Medulla oblongata (tissue), 1 donor: Measurements from ENCODE around the gene TMEM106C.

Source experiments
- DNase-seq: peaks from one replicate; pipeline ENCODE4 v3.0.0-alpha.2; 2015; ENCODE audit errors: extremely low spot score

Gene TMEM106C

DNA sequence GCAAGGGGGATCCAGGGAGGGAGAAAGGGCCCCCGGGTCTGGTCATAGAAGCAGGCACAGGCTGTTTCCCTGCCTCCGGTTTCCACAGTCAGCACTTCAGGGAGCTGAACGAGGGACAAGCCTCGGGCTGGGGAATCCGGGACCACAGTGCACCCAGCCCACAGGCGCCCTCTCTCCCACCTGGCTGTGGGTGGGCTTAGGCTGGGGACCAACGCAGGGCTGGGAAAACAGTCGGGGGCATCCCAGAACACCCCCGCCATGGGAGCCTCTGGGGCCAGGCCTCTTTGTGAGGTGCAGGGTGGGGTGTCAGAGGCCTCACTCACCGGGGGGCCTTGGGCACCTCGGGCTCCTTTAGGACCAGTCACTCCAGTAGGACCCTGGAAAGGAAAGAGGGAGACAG, 16.3 kb downstream of the TMEM106C start:
- no peak for DNase-seq

DNA sequence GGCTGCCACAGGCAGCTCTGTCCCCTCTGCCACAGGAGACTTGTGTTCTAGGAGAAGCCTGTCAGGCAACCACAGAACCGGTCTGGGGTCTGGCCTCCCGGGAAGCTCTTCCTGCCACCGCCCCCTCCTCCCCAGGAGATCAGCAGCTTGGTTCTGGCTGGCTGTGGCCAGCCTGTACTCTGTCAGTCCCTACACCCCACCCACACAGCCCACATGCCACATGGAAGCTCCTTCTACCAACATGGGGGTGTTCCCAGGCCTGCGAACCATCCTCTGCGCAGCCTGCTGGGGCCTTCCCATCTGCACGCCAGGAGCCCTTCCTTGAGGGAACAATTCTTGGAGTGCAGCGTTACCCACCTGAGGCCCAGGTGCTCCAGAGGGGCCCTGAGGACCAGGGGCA, 16.8 kb downstream of the TMEM106C start:
- no peak for DNase-seq

DNA sequence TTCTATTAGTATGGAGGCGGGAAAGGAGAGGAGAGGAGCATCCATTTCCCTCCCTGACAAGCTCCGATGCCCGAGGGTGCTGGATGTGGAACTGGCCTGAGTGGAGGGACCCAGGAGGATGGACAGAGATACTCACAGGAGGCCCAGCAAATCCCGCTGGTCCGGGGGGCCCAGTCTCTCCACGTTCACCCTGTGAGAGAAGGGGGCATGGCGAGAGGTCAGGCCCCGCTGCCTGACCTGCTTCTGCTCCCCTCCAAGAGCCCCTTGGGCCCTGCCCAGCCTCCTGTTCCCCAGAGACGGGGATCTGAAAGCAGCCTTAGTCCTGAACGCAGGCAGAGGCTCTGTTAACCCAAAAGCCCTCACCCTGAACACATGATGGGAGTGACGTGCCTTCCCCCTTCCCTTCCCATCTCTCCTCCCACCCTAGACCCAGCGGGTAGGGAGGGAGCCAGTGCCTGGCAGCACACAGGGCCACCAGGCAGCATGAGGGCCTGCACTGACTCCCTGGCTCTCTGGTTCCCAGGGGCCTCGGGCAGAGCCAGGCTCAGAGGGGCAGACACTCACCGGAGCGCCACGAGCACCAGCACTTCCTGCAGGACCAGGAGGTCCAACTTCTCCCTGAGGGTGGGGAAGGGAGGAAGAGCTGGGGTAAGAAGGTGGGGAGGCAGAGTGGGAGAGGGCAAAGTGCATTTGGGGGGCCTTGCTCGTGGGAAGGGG, 17.5 kb downstream of the TMEM106C start:
- DNase-seq: no peak

DNA sequence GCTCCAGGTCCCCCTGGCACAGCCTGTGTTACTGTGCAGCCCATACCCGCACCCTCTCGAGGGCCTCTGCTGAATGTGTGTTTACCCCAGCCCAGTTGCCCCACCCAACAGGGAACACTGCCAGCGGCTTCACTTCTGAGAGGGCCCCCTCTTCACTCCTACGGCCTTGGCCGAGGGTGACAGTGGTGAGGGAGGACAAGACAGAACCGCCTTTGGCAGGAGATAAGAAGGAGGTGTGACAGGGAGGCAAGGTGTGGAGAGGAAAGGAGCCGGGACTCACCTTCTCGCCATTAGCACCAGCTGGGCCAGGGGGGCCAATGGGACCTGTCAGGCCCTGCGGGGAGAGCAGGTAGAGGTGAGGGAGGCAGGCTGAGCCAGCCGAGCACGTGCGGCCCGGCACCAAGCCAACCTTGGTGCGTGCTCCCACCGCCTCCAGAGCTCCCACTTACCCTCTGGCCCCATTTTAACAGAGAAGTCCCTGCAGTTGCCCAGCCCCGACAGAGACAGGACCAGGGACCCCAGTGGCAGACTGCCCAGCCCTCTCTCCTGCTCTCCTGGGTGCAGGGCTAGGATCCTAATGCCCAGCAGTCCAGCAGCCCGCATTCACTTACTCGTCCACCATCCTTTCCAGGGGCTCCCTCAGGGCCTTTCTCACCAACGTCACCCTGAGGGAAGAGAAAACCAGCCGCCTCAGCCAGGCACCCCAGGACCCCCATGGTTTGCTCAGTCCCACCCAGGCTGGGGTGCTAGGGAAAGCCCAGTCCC, 18.3 kb downstream of the TMEM106C start:
- DNase-seq: no peak

DNA sequence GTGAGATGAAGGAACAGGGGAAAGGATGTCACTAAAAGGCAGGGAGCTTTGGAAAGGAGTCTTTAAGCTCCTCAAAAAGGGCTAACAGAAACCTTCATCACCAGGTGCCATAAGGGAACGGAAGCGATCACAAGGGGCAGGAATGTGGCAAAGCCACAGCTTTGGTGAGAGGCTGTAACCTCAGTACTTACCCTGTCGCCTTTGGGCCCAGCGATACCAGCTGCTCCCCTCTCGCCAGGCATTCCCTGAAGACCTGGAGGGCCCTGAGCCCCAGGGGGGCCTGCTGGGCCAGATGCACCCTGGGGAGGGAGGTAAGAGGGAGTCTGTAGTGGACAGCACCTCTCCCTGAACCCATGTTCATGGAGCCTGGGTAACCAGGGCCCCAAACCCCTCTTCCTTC, 18.9 kb downstream of the TMEM106C start:
- DNase-seq: no peak

DNA sequence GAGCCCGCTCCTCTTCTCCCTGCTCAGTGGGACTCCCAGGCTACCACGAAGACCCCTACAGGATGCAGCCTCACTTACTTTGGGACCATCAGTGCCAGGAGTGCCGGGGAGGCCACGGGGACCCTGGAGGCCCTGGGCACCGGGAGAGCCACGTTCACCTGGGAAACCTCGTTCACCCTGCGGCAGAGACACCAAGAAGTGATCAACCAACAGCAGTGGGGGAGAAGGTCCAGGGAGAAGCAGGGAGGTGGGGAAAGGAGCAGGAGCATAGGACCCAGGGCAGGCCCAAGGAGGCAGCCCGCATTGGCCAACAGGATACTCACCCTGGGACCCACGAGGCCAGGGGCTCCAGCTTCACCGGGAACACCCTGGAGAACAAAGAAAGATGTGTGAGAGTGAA, 19.4 kb downstream of the TMEM106C start:
- DNase-seq: no peak

DNA sequence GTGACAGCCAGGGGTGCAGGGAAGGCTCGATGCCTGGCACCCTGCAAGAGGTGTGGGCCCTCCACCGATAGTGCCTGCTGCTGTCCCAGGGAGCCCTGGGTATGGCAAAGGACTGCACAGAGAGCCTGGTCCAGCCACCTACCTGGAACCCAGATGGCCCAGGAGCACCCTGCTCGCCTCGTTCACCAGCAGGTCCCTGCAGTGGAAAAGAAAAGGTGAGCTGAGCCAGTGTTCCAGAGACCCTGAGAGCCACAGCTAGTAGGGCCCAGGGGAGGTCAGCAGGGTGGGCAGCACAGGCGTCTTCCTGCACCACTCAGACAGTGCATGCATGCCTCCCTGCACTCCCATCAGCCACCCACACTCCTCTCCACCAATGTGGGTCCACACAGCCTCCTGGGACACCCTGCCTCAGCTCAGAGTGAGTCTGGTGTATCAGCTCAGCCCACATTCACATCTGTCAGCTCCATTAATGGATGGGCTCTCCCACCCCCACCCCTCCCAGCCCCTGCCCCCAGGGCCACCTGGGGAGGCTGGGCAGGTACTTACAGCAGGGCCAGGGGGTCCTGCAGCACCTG, 20.2 kb downstream of the TMEM106C start:
- DNase-seq: no peak

DNA sequence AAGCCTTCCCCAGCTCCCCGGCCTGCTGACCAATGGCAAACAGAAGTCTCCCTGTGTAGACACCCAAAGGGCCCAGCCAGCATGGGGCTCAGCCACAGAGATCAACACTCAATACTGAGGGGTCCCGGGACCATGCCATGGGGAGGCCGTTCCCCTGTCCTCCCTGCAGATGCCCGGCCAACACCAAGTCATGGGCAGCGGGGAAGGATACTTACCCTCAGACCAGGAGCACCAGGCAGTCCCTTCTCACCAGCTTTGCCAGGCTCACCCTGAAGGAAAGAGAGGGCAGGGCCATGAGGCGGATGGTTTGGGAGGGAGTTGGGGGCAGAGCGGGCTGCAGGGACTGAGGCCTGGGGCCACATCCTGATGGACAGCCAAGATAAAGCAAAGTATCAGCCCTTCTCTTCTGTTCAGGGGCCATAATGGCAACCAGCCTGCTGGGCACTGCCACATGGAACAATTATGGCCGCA, 21.0 kb downstream of the TMEM106C start:
- DNase-seq: no peak

DNA sequence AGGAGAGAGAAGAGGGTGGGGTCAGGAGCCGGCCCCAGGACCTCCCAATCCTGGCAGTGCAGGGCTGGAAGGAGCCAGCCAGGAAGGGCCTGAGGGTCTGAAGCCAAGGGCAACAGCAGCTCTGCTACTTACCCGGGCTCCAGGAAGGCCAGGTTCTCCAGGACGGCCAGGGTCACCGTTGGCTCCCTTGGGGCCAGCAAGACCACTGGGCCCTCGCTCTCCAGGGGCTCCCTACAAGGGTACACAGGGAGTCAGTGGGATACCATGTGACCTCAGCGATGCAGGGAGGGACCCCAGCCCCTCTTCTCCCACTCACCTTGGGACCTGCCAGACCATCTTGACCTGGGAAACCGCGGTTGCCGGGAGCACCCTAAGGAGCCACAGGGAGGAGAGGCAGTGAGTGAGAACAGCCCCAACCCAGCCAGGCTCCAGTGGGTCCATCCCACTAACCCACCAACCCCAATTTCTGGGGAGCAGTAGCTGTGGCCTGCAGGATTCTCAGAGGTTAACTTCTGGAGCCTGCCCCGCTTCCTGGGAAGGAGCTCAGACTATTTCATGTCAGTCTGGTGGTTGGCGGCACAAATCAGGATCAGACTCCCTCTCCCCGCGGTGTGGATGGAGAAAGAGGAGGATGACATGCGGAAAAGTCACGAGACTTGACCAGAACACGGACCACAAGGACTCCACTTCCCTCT, 22.3 kb downstream of the TMEM106C start:
- no peak for DNase-seq

DNA sequence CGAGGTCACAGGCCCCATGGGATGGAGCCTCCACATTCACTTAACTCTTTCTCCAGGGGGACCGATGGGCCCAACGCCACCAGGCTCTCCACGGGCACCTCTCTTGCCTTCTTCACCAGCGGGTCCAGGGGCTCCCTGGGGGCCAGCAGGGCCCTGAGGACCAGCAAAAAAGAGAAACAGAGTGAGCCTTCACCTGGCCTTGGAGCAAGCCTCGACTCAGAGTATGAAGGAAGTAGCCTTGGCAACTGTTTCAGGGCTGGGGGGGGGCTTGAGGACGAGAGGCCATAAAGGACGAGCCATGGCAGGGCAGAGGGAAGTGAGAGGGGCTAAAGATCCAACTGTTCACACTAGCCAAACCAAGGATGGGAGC, 22.9 kb downstream of the TMEM106C start:
- DNase-seq: no peak

DNA sequence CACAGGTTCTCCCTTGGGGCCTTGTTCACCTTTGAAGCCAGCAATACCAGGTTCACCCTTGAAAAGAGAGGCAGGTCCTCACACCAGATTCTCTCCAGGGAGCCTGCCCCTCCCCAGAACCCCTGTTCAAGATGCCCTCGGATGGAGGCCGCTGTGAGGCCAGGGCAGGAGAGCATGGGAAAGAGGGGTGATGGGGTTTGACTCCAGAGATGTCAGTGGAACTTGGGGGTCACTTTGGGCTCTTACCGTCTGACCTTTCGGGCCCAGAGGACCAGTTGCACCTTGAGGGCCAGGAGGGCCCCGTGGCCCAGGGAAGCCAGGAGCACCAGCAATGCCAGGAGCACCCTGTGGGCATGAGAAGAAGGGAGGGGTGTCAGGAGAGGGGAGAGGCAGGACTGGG, 23.4 kb downstream of the TMEM106C start:
- no peak for DNase-seq

DNA sequence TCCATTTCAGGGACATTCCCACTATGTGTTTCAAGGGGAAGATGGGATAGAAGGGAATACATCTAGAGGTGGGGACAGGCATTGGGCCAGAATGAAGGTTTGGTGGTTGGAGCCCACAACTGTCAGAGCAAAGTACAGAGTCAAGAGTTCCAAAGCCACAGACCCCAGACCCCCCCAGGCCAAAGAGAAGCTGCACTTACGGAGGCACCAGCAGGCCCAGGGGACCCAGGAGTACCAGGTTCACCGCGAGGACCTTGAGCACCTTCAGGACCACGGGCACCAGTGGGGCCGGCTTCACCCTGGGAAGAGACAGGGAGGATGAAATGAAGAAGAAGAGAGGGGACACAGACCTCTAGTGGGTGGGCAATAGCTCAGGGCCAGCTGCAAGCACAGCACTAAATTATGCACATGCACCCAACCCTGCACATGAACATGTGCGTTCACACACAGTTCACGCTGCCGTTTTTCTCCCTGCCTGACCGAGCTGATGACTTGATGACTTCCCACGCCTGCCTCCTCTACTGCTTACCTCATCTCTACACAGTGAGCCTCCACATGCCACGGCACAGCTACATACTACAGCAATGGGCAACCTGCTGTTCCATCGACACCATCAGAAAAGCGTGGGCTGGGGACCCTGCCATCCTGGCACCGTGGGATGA, 24.1 kb downstream of the TMEM106C start:
- DNase-seq: no peak

DNA sequence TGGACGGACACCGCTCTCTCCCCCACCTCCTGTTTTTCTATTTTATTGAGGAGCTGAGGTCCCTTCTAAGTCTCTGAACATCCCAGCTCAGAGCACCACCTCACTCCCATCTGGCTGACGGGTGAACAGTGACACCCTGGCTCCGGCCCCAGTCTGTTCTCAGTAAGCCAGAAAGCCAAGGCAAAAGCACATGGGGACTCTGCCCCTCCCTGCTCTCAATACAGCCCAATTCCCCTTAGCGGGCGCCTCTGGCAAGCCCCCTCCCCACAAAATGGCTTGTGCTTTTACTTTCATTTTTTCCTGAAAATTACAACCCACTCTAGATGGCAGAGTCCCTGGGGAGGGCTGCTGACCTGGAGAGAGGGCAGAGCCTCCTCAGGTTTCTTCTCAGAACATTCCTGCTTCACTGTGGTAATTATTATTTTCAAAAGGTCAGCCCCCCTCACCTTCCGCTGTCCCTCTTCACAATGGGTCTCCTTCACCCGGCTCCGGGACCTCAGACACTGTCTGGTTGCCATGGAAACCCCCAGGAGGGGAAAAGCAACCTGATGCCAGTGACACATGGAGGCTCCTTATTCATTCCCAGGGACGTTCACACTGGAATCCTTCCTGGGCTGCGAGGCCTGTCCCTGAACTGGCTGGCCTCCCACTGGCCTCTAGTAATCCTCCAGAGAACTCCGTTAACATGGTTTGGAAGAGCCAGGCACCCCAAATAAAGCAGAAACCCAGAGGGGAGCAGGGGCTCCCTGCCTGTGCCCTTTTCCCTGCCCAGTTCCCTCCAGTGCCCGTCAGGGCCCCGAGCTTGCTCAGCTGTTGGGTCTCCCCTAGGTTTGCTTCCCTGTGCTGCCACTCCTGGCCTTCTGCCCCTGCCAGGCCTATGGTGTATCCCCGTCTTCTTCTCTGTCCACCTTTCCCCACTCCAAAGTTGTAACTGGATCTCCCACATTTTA, 25.0 kb downstream of the TMEM106C start:
- DNase-seq: peak; percentile 15

DNA sequence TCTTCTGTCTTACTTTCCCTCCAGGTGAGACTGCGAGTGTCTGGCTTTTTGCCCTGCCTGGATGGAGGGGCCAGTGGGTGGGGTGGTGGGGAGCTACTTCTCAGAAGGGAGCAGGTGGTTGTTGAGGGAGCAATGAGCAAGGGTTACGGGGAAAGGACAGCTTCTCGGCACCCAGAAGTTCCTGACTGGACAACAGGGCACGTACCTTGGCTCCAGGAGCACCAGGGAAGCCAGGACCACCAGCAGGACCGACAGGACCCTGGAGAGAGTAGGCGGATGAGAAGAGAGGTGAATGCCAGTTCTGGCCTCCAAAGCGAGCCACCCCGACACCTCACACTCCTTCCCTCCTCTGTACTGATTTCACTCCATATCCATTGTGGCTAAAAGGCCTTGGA, 25.6 kb downstream of the TMEM106C start:
- no peak for DNase-seq

DNA sequence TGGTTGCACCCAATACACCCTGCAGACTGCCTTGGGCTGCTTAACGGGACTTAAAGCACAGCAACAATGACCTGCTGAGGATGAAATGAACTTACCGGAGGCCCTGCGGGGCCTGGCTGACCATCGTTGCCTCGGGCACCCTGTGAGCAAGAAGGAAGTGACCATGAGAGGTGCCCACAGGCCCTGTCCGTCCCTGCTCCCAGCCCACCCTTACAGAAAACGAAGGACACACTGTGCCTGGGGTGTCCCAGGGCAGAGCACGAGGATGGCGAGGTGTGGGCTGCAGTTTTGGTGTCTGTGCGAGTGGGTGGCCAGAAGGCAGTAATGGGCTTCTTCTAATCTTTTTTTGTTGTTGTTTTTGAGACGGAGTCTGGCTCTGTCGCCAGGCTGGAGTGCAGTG, 26.3 kb downstream of the TMEM106C start:
- no peak for DNase-seq

DNA sequence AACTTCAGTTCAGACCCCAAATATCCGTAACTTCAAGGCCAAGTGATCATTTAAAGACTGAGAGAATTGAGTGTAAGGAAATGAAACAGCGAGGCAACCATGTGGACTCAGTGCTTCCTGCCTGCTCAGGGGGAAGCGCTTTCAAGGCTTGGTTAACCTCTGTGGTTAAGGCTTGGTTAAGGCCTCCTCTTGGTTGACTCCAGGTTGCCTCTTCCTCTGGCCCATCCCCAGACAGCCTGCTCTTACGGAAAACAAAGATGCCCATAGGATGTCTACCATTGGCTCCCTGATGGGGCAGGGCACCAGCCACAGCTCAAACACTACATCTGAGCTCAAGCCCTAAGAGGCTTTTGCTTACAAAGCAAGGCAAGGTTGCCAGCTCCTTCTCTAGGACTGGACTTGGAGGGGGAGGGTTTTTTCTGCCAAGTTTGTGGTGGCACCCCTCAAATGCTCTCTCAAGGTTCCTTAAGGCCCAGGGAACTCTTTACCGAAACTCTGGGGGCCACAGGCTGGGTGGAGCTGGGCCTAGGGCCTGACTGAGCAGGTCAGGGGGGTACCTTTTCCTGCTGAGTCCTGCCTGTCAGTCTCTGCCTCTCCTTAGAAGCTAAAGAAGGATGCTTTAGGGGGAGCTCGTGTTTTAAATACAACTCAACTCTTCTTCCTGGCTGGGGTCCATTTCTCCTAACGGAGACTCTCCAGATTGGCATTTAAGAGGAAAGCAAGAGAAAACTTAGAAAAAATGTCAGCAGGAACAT, 27.1 kb downstream of the TMEM106C start:
- DNase-seq: peak; percentile 28

DNA sequence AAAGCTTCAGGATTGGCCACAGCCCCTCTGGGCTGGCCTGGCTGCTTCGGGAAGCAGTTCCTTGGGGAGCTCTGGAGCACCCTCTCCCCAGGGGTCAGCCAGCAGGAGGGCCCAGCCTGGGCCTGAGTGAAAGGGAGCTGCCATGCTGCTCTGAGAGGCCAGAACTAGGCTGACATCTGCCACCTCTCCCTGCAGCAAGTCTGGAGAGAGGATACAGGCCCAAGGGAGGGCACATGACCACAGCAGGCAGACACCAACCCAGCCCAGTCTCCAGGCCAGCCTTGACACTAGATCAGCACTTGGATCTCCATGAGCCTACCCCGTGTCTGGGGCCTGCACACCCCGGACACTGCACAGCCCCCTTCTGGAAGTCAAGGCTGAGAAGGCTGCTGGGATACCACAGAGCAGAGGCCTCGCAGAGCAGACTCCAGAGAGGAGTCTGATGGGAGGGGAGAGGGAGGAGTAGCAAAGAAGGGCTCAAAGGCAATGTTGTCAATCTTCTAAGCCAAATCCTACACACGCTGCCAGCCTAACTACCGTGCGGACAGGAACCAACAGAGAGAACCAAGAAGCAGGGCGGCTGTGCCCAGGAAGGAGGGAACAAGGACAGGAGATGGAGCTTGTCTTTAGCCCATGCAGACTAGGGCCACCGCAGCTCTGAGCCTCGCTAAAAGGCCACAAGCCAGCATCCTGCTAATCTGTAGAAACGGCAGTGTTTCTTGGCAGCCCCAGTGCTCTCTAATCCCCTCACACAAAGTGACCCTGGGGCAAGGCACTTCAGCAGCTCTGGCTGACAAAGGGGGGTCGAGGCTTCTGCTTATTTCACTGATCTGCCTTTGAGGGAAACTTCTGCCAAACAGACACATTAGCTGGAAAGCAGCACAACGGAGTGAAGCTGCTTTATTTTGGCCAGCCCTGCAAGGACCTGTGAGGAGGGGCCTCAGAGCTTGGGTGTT, 28.0 kb downstream of the TMEM106C start:
- no peak for DNase-seq

DNA sequence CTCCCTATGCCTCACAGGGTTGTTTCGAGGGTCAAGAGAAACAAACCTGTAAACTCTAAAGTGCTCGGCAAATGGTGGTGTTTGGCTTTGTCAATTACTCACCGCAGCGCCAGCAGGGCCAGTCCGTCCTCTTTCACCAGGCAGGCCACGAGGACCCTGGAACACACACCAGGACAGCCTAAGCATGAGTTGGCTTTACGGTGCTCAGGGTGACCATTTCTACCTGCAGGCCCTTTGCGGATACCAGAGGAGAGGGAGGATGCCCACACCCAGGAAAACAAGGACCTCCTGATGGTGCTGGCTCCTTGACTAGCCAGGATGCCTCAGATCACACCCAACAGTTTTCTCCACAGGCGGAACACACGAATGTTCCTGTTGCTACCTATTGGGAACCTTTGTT, 29.4 kb downstream of the TMEM106C start:
- no peak for DNase-seq

DNA sequence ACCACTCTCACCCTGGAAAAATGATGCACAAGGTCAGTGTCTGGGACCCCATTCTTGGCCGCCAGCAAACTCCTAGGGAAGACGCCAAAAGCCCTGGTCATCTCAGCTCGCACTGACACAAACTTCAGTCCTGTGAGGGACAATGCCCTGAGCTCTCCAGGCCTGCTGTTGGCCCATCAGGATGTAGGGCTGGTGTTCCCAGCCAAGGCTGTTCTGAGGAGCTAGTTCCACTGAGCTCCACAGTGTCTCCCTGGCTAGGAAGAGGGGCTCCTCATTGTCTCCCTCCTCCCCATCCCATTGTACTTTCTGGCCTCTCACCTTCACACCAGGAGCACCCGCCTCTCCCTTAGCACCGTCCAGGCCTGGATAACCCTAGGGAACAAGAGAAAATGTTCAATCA, 30.1 kb downstream of the TMEM106C start:
- no peak for DNase-seq
